Epidermal melanocyte (primary cell): Measurements from ENCODE around the gene SUN5.
"Not testable (repeated sequence)": the region's sequence is repeated elsewhere in the genome, so short reads cannot be mapped to it uniquely, and the experiment has no call there.

Experiments used
- DNase-seq: peaks from one replicate; pipeline ENCODE4 v3.0.0; 2011; ENCODE audit warnings: low spot score; ENCODE audit not compliant: insufficient read length

Gene SUN5

DNA sequence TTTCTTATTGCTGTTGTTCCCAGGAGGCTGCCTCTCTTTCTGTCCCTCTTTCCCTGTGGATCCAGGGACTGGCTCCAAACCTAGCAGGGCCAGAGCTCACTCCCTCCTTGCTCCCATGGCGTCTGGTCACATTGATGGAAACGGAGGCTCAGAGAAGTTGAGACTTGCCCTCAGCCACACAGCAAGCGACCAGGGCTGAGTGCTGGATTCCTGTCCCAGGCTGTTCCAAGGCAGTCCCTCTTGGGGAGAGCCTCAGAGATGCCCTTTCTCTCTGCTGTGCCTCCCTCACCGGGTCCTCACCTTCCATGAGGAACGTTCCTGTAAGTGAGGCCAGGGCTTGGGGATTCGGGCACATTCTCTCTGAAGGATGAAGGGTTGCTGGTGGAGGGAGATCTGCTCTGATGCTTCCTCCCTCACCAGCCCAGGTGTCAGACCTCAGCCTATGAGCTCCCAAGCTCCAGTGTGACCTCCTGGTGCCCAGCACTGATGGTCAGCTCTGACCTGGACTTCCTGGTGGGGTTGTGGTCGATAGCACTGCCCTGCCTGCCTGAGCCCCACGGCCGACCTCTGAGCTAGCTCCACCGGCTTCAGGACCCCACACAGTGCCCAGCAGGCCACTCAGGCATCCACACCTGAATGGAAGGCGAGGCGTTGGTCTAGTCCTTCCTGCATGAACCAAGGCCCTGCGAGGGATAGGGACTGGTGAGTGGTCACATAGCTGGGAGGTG, 26.8 kb downstream of the SUN5 start:
- DNase-seq: no peak

DNA sequence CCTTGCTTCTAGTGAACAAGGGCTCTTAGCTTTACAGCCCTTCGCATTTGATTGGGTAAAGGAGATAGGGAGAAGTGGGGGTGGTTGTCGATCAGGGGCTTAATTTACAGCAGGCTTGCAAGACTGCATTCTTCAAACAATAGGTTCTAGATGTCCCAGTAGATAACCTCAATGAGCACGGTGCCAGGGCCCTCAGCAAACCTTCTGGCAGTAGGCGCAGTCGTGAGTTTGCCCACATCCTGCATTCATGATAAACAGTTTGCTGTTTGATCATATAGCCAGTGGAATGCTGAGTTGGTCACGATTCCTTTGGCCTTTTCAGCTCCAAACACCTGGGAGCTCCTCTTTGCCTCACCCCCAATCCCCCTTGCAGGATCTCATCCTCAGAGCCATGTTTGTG, 27.5 kb downstream of the SUN5 start:
- DNase-seq: no peak

DNA sequence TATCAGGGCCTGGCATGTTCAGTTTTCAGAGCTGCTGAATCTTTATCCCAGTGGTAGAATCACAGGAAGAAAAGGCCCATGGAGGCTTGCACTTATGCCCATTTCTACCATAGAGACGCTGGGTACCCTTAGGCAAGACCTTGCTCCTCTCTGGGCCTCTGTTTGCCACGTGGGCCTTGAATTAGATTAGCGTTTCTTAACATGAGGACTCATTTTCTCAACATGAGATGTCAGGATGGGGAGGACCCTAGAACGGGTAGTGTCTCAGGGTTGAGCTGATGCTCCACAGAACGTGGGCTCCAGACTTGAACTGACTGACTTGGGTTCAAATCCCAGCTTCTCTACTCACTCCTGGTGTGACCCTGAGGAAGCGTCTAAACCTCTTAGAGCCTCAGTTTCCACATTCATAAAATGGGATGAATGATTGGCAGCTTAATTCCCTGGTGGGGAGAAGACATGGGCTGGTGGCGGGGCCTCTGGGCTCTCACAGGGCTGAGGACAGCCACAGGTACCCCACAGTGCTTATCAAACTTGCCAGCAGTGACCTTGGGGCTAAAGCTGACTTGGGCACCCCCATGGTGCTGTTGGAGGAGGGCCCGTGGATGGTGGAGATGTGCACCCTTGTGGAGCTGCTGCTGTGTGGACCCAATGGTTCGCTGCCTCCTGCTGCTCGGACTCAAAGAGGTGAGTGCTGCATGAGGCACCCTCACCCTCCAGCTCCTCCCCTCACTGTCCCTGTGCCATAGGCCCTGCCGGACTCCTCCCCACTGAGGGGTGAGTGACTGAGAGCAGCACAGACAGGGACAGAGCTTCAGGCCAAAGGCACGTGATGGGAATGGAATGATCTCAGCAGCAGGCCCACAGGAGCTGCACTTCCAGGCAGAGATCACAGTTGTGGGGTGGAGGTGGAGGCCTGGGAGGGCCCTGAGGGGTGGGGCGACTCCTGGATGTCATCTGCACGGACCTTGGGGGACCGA, 28.2 kb downstream of the SUN5 start:
- DNase-seq: no peak

DNA sequence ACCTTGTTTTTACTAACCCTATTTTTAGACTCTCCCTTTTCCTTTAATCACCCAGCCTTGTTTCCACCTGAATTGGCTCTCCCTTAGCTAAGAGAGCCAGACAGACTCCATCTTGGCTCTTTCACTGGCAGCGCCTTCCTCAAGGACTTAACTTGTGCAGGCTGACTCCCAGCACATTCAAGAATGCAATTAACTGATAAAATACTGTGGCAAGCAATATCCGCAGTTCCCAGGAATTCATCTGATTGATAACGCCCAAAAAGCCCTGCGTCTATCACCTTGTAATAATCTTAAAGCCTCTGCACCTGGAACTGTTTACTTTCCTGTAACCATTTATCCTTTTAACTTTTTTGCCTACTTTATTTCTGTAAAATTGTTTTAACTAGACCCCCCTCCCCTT, 29.1 kb downstream of the SUN5 start:
- DNase-seq: not testable (repeated sequence)

DNA sequence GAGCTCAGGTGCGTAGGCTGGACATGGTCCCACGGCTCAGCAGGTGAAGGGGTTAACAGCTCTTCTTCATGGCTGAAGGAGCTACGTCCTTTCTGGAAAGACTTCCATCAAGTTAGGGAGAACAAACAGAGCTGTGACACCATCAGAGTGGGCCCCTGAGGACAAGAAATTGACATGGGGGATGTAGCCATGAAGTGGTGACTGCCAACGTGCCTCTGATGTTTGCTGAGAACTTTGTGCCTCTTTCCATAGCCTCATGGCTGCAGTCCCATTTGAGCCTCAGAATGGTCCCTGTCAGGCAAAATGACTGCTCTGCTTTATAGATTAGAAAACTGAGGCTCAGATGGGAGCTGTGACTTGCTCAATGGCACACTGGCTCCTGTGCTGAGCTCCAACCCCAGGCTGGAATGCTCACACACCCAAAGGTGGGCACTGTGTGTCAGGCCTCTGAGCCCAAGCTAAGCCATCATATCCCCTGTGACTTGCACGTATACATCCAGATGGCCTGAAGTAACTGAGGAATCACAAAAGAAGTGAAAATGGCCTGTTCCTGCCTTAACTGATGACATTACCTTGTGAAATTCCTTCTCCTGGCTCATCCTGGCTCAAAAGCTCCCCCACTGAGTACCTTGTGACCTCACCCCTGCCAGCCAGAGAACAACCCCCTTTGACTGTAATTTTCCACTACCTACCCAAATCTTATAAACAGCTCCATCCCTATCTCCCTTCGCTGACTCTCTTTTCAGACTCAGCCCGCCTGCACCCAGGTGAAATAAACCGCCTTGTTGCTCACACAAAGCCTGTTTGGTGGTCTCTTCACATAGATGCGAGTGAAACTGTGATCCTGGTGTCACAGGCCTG, 29.8 kb downstream of the SUN5 start:
- not testable (repeated sequence) for DNase-seq

DNA sequence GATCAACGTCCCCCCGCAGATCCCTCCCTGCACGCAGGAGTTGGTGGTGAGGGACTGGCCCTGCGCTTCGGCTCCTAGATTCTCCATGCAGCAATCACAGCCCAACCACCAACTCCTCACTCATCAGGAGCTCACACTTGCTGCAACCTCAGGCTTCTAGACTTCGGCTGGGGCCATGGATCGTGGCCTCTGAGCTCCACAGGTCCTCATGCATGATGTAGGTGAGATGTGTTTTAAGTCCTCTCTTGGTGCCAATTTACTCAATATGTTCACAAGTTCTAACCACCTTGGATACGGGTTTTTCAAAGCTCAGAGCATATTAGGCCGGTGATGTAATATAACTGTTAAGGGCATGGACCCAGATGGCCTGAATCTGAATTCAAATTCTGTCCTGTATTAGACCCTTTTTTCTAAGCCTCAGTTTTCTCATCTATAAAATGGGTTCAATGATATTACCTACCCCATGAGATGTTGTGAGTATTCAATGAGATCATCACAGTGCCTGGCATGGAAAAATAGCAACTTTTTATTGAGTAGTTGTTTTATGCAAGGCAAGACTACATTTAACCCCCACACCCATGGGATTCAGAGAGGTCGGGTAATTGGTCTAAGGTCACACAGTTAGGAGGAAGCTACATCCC, 31.0 kb downstream of the SUN5 start:
- no peak for DNase-seq

DNA sequence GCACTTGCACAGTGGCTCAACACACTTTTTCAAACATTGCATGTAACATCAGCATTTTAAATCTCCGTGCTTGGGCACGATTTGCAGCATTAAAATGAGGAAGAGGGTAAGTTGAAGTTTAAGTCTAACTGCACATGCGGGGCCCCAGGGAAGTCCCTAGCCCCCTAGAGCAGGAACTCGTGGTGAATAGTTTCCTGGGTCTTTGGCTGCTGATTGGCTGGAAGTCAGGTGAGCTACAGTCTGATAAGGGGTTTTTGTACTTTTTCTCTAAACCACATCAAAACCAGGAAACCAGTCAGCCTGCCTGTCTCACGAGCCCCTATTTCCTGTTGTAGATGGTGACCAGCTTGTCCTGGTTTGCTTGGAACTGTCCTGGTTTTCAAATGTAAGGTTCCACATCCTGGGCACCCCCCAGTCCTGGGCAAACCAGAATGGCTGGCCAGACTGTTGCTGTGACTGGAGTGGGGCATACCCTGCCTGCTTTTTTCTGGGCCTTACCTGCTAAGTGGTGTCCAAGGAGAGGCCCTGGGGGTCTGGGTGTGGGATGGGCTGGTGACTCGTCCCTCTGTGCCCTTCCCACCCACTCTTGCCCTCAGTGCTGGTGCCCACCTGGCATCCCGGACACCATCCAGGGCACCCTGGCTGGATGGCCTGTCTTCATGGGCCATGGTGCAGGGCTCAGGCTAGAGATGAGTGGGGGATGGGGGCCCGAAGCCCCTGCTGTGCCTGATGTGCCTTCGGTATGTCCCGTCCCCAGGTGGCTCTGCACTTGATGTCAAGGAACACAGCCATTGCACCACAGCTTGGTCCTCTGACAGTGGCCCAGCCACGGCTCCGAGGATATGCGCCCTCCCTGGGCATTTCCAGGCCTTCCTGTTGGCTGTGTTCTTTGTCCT, 31.8 kb downstream of the SUN5 start:
- no peak for DNase-seq

DNA sequence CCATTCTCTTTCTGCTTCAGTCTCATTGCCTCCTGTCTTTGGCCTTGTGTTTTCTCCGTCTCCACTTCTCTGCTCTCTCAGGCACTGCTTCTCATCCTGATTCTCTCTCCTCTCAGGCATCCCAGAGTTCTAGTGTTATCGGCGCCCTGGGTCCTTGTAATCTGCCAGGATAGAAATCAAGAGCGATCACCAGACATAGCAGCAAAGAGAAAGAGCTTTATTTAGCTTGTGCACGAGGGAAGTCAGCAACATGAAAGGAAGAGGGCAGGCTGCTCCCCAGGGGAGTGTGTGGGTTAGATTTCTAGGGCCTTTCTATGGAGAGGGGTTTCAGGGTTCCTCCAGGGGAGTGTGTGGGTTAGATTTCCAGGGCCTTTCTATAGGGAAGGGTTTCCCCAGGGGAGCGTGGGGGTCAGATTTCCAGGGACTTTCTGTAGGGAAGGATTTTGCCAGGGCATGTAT, 32.5 kb downstream of the SUN5 start:
- no peak for DNase-seq

DNA sequence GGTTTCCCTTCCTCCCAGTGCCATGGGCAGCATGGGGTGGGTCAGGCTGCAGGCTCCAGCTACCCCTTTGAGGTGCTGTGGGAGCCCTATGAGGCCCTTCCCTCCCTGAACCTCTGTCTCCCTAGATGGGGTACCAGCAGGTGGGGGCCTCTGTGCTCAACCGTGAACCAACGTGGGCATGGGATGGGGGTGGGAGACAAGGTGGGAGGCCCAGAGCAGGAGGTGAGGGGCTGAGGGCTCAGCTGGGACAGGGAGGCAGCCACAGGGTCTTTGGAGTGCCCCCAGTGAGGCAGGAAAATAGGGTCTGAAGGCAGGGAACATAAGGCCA, 33.3 kb downstream of the SUN5 start:
- DNase-seq: no peak

DNA sequence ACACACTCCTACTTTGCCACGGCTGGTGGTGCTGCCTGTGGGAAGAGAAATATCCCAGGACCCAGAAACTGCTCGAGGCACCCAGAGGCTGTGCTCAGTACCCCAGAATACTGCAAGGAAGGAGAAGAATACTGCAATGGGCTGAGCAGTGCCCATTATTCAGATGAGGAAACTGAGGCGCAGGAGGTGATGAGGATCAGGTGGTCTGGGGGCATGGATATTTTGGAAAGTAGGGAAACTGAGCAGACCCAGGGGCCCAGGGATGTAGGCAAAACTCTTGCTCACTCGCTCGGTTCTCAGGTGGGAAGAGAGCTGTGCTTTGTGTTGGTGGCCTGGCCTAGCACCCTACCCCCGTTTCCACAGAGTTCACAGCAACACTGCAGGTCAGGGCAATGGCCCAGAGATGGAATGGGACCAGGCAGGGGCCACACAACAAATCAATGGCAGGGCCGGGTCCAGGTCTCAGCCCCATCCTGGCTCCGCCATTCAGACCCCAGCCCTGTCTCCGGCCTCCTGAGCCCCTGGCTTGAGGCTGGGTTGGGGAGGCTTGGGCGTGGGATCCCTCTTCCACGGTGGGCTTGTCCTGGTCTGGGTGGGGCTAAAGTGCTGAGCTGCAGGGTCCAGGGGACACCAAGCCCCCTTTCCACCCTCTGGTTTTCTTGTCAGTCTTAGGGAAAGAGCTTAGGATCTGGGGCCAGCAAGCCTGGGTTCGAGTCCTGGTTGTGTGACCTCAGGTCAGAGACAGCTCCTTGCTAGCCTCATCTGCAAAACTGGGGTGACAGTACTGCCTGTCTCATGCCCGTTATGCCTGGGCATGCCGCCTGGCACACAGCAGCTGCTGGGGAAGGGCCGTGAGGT, 33.9 kb downstream of the SUN5 start:
- DNase-seq: no peak

DNA sequence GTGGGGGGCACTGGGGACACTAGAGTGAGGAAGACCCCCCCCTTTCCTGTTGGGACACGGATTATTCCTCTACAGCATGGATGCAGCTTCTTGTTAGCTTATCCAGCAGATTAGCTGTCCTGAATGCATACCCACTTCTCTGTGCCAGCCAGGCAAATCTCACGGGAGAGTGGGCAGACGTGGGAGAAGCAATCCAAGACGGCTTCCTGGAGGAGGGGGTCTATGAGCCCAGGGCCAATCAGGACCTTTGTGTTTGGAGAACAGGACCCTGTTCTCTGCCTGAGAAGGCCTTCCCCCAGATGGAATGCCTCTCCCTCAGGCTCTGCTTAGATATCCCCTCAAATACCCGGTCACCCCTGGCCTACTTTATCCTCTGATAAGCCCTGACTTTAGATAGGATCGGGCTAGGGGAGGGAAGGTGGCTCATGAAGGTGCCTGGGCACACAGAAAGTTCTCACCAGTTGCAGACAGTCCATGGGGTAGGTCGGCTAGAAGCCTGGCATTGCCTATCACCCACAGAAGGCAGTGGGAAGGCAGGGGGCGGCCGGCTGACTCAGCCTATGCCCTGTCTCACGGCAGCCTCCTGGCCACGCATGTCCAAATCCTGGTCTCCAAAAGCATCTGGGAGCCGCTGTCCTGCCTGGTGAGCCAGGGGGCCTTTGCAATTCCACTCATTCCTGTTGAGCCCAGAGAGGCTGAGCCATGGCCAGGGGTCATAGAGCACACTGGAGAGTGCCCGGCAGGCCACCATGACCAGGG, 34.7 kb downstream of the SUN5 start:
- DNase-seq: no peak

DNA sequence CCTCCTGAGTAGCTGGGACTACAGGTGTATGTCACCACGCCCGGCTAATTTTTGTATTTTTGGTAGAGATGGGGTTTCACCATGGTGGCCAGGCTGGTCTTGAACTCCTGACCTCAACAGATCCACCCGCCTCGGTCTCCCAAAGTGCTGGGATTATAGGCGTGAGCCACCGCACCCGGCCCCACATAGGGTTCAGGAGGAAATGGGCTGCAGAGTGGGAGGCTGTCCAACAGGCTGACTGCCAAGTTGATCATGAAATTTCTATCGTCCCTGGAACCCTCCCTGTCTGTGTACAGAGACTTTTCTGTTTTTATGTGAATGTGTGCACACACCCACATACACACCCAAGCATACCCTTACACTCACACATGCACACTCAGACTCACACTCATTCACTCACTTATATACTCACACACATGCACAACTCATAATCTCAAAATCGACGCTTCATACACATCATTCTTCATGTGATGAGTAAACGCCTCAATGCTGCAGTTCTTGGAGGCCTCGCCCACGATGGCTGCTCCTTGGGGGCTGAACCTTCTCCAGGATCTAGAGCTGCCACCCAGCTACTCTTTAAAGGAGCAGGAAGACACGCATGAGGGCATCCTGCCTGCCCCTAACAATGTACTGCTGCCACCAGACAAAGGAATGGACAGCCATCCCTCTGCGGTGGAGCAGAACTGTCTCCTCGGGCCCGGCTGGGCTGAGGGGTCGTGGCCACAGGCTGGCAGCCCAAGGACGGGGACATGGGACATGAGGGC, 35.6 kb downstream of the SUN5 start:
- DNase-seq: no peak

DNA sequence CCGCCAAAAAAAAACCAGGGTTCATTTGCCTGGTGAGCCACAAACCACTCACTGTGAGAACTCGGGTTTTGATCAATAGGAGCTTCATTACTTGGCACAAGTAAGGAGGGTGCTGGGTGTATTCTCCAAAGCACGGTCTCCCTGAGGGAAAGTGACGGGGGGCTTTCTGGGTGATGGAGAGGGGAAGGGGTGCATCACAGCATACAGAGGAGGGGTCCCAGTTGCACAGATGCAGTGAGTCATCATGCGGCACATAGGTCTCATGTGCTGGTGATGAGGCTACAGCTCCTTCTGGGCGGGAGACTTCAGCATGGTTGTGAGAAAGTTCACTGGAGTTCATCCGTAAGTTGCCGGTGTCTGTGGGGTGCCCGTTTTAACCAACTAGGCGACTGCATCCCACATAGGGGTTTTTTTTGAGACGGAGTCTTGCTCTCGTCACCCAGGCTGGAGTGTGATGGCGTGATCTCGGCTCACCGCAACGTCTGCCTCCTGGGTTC, 36.2 kb downstream of the SUN5 start:
- DNase-seq: no peak

DNA sequence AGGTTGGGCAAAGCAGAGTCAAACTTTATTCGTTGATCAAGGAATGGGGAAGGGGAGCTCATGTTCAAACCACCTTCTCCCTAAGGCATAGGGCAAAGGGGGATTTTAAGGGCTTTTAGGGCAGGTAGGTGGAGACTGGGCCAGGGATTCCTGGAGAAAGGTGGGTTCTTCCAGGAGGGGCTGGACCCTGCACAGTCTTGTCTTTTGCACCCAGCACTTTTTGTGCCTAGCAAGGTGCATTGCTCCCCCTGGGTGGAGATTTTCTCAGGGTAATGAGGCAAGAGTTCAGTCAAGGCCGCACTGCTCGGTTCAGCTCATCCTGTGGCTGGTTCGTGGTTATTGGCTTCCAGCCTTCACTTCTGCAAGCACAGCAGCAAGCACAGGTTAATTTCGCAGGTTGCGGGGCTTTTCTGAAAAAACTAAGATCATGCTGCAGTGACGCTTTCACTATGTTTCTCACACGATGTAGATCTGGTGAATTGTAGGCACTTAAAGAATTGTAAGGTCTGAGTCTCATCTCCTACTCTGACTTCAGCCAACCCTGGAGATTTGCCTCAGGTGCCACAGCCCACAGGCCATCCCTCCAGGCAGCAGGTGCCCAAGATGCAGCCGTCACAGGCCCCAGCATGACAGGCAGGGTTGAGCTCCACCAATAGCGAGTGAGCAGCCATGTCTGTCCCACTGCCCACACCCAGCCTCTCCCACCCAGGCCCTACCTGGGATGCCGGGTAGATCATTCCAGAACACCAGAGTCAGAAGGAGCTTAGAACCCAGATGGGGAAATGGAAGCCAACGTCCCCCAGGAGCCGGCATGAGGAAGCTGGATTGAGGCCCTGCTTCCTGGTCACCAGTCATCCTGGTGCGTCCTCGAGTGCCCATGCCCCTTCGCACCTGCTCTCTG, 37.1 kb downstream of the SUN5 start:
- DNase-seq: no peak

DNA sequence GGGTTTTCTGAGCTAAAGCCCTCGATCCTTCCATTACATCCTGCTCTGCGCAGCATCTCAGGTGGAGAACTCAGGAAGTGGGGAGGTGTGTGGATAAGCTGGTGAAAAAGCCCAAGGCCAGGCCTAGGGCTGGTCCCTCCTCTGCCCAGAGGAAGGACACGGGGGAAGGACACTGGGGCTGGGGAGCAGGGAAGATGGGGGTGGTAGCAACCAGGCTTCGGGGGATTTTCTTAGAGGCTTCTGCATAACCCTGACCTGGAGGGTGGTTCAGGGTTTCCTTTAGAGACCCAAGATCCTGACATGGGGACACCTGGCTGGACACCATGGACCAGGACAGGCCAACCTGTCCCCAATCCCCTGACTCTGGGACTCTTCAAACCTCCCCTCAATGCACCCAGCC, 37.9 kb downstream of the SUN5 start:
- no peak for DNase-seq

DNA sequence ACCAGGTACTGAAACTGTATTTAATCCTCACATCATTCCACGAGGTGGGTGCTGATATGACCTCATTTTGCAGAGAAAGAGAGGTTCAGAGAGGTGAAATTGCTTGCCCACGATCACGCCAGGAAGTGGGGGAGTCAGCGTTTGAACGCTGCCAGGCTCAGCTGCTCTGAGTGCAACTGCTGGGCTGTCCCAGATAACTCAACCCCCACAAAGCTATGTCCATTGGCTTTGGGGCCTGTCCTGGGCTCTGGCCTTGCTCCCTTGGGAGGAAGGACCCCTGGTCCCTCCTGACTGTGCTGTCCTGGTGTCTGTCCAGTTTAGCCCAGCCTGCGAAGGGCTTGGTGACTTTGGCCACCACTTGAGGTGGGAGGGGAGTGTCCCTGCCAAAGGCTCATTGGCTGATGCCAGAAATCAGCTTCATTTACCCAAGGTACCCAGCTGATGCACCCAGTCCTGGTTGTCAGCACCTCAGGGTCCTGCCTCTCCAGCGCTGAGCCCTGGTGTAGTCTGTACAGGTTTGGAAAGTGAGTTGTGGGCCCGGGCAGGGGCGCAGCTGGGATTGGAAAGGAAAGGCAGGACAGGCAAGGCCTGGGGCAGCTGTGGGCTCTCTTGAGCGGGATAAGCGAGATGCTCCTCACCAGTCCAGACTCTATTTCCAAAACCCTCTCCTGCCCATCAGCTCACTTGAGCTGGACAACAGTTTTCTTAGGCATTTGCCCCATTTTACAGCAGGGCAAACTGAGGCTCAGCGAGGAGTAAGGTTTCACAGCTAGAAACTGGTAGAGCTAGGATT, 38.5 kb downstream of the SUN5 start:
- DNase-seq: no peak
